H1 (cell line): Measurements from ENCODE around the gene AEBP1. TPM values are rescaled to one million over a fixed set of nuclear protein-coding genes. Genes with fewer than 3 reads are reported as not detected.

ENCODE experiments used
- BACH1 ChIP-seq: IDR thresholded peaks from 2 replicates; pipeline ENCODE4 v1.6.1; 2012; ENCODE audit warnings: low read length, improper control_type of control experiment
- CHD2 ChIP-seq: IDR thresholded peaks from 2 replicates; pipeline ENCODE4 v1.6.1; 2012; ENCODE audit warnings: low read length, improper control_type of control experiment
- FOSL1 ChIP-seq: IDR thresholded peaks from 2 replicates; pipeline ENCODE4 v1.6.1; 2011; ENCODE audit warnings: mild to moderate bottlenecking, low read depth, low read length, moderate library complexity; ENCODE audit not compliant: insufficient read depth
- GTF2F1 ChIP-seq: IDR thresholded peaks from 2 replicates; pipeline ENCODE4 v1.6.1; 2012; ENCODE audit warnings: low read depth, low read length, improper control_type of control experiment, borderline replicate concordance
- JUN ChIP-seq: IDR thresholded peaks from 2 replicates; pipeline ENCODE4 v1.6.1; 2011; ENCODE audit warnings: low read depth, mild to moderate bottlenecking, improper control_type of control experiment, low read length
- JUND ChIP-seq: IDR thresholded peaks from 2 replicates; pipeline ENCODE4 v1.6.1; 2011; ENCODE audit warnings: mild to moderate bottlenecking, improper control_type of control experiment, low read length
- RFX5 ChIP-seq: IDR thresholded peaks from 2 replicates; pipeline ENCODE4 v1.6.1; 2011; ENCODE audit warnings: low read depth, low read length, improper control_type of control experiment, borderline replicate concordance
- RNF2 ChIP-seq: fragments of 200-900, 300-1000 bp; sonication (generic); IDR thresholded peaks from 2 replicates; pipeline ENCODE4 v1.7.1; 2016; ENCODE audit warnings: borderline replicate concordance, low read depth, mild to moderate bottlenecking, antibody characterized with exemption, low read length; ENCODE audit not compliant: poor library complexity, severe bottlenecking; ENCODE audit errors: missing control alignments
- ZNF274 ChIP-seq: IDR thresholded peaks from 2 replicates; pipeline ENCODE4 v1.7.0; 2012; ENCODE audit warnings: low read length, borderline replicate concordance; ENCODE audit errors: extremely low read depth
- polyA plus RNA-seq, 7 experiments: library from polyadenylated mRNA; depleted of rRNA in 3 of 7; stranded (reverse) in 5 of 7; unstranded in 2 of 7; fragments of >200 nt in 5 of 7; fragments of 200-250 nt in 2 of 7; gene quantifications; 1 replicate in 5 of 7; 2 replicates in 1 of 7; 4 replicates in 1 of 7; pipeline versions ENCODE4 v1.2.1 to v1.2.3, GENCODE V29; 2011 to 2013; ENCODE audit warnings: missing spikeins in 2 of 7, mixed read lengths in 2 of 7
- total RNA-seq: library from RNA; stranded (reverse); fragmentation: NEBNext Ultra II Directional; extraction: Animal tissue kit (Norgen Biotek cat#: 25700); gene quantifications from 2 replicates; pipeline ENCODE4 v1.2.1, GENCODE V29; 2021
- TF ChIP-seq, protein P1 (sequence below): fragments of 300-600 bp; sonication (generic); IDR thresholded peaks from 2 replicates; pipeline ENCODE4 v1.7.1; 2012; ENCODE audit warnings: low read length, moderate library complexity, mild to moderate bottlenecking, inconsistent platforms; ENCODE audit not compliant: insufficient replicate concordance

AEBP1 gene
- total and polyA plus RNA-seq, 2 of the 8 experiments (the other 6 are each of a cell fraction or from before 2014, with no cell fraction given) = 10.4 to 41.2 TPM

DNA sequence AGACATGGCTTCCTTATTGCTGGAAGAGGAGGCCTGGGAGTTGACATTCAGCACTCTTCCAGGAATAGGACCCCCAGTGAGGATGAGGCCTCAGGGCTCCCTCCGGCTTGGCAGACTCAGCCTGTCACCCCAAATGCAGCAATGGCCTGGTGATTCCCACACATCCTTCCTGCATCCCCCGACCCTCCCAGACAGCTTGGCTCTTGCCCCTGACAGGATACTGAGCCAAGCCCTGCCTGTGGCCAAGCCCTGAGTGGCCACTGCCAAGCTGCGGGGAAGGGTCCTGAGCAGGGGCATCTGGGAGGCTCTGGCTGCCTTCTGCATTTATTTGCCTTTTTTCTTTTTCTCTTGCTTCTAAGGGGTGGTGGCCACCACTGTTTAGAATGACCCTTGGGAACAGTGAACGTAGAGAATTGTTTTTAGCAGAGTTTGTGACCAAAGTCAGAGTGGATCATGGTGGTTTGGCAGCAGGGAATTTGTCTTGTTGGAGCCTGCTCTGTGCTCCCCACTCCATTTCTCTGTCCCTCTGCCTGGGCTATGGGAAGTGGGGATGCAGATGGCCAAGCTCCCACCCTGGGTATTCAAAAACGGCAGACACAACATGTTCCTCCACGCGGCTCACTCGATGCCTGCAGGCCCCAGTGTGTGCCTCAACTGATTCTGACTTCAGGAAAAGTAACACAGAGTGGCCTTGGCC, 43.0 kb upstream of the AEBP1 start (continued):
- TF ChIP-seq, protein P1, sequence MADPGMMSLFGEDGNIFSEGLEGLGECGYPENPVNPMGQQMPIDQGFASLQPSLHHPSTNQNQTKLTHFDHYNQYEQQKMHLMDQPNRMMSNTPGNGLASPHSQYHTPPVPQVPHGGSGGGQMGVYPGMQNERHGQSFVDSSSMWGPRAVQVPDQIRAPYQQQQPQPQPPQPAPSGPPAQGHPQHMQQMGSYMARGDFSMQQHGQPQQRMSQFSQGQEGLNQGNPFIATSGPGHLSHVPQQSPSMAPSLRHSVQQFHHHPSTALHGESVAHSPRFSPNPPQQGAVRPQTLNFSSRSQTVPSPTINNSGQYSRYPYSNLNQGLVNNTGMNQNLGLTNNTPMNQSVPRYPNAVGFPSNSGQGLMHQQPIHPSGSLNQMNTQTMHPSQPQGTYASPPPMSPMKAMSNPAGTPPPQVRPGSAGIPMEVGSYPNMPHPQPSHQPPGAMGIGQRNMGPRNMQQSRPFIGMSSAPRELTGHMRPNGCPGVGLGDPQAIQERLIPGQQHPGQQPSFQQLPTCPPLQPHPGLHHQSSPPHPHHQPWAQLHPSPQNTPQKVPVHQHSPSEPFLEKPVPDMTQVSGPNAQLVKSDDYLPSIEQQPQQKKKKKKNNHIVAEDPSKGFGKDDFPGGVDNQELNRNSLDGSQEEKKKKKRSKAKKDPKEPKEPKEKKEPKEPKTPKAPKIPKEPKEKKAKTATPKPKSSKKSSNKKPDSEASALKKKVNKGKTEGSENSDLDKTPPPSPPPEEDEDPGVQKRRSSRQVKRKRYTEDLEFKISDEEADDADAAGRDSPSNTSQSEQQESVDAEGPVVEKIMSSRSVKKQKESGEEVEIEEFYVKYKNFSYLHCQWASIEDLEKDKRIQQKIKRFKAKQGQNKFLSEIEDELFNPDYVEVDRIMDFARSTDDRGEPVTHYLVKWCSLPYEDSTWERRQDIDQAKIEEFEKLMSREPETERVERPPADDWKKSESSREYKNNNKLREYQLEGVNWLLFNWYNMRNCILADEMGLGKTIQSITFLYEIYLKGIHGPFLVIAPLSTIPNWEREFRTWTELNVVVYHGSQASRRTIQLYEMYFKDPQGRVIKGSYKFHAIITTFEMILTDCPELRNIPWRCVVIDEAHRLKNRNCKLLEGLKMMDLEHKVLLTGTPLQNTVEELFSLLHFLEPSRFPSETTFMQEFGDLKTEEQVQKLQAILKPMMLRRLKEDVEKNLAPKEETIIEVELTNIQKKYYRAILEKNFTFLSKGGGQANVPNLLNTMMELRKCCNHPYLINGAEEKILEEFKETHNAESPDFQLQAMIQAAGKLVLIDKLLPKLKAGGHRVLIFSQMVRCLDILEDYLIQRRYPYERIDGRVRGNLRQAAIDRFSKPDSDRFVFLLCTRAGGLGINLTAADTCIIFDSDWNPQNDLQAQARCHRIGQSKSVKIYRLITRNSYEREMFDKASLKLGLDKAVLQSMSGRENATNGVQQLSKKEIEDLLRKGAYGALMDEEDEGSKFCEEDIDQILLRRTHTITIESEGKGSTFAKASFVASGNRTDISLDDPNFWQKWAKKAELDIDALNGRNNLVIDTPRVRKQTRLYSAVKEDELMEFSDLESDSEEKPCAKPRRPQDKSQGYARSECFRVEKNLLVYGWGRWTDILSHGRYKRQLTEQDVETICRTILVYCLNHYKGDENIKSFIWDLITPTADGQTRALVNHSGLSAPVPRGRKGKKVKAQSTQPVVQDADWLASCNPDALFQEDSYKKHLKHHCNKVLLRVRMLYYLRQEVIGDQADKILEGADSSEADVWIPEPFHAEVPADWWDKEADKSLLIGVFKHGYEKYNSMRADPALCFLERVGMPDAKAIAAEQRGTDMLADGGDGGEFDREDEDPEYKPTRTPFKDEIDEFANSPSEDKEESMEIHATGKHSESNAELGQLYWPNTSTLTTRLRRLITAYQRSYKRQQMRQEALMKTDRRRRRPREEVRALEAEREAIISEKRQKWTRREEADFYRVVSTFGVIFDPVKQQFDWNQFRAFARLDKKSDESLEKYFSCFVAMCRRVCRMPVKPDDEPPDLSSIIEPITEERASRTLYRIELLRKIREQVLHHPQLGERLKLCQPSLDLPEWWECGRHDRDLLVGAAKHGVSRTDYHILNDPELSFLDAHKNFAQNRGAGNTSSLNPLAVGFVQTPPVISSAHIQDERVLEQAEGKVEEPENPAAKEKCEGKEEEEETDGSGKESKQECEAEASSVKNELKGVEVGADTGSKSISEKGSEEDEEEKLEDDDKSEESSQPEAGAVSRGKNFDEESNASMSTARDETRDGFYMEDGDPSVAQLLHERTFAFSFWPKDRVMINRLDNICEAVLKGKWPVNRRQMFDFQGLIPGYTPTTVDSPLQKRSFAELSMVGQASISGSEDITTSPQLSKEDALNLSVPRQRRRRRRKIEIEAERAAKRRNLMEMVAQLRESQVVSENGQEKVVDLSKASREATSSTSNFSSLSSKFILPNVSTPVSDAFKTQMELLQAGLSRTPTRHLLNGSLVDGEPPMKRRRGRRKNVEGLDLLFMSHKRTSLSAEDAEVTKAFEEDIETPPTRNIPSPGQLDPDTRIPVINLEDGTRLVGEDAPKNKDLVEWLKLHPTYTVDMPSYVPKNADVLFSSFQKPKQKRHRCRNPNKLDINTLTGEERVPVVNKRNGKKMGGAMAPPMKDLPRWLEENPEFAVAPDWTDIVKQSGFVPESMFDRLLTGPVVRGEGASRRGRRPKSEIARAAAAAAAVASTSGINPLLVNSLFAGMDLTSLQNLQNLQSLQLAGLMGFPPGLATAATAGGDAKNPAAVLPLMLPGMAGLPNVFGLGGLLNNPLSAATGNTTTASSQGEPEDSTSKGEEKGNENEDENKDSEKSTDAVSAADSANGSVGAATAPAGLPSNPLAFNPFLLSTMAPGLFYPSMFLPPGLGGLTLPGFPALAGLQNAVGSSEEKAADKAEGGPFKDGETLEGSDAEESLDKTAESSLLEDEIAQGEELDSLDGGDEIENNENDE = no peak
- TF ChIP-seq FOSL1 (no peak), JUN (no peak), BACH1 (no peak), CHD2 (no peak), RNF2 (no peak), GTF2F1 (no peak), ZNF274 (no peak), JUND (no peak), RFX5 (no peak)
